Activated gamma-delta T cell (primary cell): ENCODE measurements around the gene CD81.
"Not testable (repeated sequence)": the region's sequence is repeated elsewhere in the genome, so short reads cannot be mapped to it uniquely, and the experiment has no call there.

Experiments used
- DNase-seq: peaks from one replicate; lab custom pipeline; 2025; lab: John Stamatoyannopoulos, UW

CD81 gene

DNA sequence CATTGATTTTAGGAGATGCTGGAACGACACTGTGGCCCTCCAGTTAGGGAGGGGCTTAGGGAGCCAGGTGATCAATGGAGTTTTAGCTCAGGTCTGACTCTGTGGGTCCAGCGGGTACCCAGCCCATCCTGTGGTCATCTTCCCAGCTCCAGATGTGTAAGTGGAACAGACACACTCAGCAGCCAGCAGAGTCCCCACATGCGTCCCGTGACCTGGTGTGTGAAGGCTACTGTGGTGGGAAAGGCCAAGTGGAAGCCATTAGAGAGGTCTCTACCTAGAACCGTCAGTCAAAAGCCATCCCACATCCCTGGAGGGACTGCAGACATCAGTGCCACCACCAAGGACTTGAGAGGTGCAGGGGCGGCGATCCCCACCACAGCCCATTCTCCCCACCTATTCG, 19.9 kb upstream of the CD81 start:
- no peak for DNase-seq

GRCh38 chr11:2357651-2358050, 19.5 kb upstream of the CD81 start:
- DNase-seq = not testable (repeated sequence)

DNA sequence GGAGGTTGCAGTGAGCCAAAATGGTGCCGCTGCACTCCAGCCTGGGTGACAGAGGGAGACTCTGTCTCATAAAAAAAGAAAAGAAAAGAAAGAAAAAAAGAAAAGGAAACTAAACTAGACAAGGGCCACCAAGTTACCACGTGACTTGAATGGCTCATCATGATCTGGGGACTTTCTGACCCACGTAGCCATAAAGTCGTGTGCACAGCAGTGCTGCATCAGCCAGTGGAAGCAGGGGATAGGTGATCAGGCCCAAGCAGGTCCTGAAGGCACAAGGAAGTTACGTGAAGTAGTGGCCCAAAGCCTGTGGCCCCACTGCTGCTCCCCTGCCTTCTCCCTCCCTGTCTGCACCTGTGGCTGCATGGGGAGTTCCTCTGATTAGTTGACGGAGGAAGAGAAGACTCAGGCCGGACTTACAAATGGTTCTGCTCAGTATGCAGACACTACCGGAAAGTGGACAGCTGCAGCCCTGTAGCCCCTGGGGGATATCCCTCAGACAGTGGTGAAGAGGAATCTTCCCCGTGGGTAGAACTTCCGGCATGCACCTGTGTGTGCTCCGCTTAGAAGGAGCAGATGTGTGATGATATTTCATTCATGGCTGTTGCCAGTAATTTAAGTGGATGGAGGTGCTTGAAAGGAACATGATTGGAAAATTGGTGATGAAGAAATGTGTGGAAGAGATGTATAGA, 18.2 kb upstream of the CD81 start:
- DNase-seq = no peak

- DNase-seq = no peak
These were observed 17.6 kb upstream of the CD81 start for GRCh38 chr11:2359557-2359956.

DNA sequence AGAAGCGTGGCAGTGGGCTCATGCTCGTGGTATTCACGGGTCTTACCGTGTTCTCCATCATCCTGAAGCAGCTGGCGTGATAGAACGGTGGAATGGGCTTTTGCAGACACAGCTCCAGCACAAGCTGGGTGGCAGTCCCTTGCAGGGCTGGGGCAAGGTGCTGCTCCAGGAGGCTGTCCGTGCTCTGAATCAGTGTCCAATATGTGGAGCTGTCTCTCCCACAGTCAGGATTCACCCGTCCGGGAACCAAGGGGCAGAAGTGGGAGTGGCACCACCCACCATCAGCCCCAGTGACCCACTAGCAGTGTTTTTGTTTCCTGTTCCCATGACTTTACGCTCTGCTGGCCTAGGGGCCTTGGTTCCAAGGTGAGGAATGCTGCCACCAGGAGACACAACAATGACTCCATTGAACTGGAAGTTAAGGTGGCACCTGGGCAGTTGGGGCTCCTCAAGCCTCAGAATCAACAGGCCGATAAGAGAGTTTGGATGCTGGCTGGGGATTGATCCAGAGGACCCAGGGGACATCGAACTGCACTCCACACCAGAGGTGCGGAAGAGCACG, 16.9 kb upstream of the CD81 start:
- DNase-seq = no peak

- no peak for DNase-seq
These were observed 15.5 kb upstream of the CD81 start for GRCh38 chr11:2361565-2361964.

GRCh38 chr11:2362414-2362813, 14.7 kb upstream of the CD81 start:
- DNase-seq = no peak

DNA sequence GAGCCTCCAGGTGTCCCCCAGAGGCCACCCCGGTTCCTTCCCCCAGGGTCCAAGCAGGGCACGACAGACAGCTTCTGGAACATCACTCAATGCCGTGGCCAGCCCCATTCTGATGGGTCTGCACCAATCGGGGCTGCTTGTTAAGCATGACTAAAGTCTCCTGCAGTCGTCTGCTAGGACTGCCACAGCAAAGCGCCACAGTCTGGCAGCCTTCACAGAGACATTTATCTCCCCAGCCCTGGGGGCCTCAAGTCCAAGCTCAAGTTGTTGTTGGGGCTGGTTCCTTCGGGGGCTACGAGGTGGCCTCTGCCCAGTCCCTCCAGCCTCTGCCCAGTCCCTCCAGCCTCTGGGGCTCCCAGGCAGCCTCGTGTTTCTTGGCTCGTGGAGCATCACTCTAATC, 14.0 kb upstream of the CD81 start:
- no peak for DNase-seq

DNA sequence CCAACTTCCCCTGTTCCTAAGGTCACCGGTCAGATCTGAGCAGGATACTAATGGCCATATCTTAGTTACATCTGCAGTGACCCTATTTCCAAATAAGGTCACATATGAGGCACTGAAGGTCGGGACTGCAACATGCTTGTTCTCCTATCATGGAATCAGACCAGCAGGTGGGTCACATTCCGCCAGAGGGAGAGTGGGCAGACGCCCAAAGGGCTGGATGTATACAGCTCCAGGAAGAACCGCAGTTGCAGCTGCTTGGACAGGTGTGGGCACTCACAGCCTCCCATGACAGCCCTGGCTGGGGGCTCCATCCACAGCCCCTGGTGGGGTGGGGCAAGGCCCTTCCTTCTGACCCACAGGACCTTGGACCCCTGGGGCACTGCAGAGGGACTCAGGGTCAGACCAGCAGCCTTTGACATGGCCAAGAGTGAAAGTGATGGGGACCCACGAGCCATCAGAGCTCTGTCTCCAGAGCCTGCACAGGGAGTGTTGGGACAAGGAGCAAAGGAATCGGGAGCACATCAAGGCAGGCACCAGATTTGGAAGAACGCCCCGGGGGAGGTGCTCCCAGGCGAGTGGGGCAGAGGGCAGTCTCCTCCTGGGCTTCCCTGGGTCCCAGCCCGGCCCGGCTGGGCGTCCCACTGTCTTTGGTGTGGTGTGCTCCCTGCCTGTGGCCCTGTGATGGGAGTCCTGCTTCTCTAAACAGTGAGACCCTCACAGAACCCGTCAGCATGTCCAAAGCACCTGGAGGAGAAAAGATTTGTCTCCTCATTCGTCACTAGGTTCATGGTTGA, 13.3 kb upstream of the CD81 start:
- DNase-seq = no peak

GRCh38 chr11:2364386-2364785, 12.7 kb upstream of the CD81 start:
- DNase-seq = not testable (repeated sequence)

- DNase-seq = no peak
These were observed 11.4 kb upstream of the CD81 start for GRCh38 chr11:2365571-2366210.

DNA sequence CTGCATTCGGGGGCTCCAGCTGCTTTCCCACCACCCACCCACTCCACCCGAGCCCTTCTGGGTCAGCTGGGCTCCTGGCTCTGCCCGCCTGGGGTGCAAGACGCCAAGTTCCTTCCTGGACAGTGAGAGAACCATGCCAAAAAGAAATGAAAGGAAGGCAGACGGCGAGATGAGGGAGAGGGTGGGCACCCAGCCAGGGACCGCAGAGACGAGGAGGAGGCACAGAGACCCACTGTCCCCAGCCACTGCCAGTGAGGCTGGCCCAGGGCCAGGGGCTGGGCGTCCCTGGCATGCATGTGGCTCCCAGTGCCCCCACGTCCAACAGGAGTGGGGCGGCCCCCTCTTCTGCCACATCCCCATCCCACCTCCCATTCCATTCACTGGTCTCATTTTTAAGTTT, 10.8 kb upstream of the CD81 start:
- no peak for DNase-seq

DNA sequence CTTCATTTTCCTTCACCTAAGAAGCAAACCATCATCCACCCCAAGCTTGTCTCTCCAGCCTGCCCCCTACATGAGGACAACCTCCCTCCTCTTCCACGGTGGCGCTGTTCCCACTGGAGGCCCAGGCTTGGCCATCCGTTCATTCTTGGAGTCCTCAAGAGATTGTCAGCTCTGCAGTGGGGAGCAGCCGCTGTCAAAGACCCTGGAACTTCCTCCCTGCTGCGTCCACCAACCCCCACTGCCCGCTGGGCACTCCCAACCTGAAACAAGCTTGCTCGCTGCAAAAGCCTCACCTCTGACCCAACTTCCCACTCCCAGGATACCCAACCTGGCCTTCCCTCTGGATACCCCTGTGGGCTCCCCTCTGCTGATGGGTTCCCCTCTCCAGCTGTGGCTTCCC, 10.4 kb upstream of the CD81 start:
- DNase-seq = no peak

GRCh38 chr11:2367266-2368160, 9.6 kb upstream of the CD81 start:
- no peak for DNase-seq

DNA sequence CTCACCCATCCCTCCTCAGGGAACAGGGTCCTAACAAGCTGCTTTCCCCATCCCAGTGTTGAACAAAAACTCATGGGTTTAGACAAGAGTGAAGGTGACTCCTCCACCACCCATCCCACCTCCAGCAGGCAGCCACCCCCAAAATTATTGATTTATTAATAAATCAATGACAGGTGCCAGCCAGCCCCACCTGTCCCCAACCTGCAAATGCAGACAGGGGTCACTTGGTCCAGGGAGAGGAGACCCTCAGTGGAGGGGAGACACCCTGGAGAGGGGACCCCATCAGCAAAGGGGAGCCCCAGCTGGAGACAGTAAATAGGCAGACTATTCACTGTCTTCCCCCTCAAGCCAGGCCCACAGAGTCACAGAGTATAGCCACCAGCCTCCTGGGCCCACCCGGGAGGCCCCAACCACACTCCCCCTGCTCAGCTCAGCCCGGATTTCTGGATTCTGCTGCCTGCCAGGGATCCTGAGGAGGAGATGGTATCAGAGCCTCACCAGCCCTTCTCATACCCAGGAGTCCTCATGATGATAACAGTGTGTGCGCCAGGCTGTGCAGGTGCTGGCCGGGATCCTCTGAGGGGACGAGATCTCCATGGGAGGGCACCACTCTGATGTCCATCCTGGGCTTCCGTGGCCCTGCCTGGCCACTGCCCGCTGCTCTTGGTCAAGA, 8.8 kb upstream of the CD81 start:
- DNase-seq = no peak

DNA sequence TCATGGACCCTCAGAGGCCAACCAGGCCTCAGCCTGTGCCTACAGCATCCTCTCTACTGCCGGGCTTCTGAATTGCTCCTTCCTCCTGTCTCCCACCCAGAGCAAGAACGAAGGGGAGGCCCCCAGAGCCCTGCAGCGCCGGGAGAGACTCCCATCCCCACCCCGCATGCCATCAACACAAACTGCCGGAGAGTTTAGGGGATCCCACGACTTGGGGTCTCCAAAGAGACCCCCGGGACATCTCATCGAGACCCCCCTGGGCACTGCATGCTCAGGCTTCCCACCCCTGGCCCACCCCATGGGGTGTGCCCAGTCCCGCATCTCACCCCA, 8.3 kb upstream of the CD81 start:
- DNase-seq = no peak

- no peak for DNase-seq
These were observed 7.8 kb upstream of the CD81 start for GRCh38 chr11:2369320-2369719.

DNA sequence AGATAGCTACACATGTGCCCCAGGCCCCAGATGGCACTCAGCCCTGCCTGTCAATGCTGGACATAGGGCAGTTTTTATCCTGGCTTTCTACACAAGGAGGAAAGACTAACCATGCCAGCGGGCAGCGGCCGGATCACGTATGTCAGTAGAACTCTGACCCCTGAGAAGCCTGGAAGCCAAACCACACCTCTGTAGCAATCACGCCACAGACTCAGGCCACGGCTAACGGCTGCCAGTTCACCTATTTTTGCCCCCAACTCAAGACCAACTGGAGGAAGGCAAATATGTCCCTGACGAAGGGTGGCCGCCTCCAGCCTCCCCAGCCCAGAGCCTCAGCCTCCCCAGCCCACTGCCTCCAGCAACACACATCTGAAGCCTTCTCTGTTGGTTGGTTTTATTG, 7.2 kb upstream of the CD81 start:
- DNase-seq = no peak

- no peak for DNase-seq
These were observed 2.5 kb upstream of the CD81 start for GRCh38 chr11:2374456-2375201.

GRCh38 chr11:2375341-2375853, 1.7 kb upstream of the CD81 start:
- DNase-seq = no peak
